ENCODE measurements around the gene TMEM131L.

GRCh38 chr4:153466949-153467896 lies 1.1 kb downstream of the TMEM131L start:
- no peak for TF ChIP-seq CTCF (IDR thresholded peaks at IDR 0.05)
- no peak for TF ChIP-seq ZFX (IDR thresholded peaks at IDR 0.05; ENCODE audit: borderline replicate concordance)
